ENCODE measurements around the gene KCND1.

- TF ChIP-seq CTCF (IDR thresholded peaks at IDR 0.05) (peak in 2 of 3 donors; percentile 47 to 61), POLR2A (IDR thresholded peaks at IDR 0.05) (no peak)
These were observed 25.9 kb downstream of the KCND1 start for GRCh38 chrX:48945517-48946348.

Data from breast epithelium (tissue), 3 donors.